ENCODE measurements around the gene CSNK2A1.
"Not testable (repeated sequence)": the region's sequence is repeated elsewhere in the genome, so short reads cannot be mapped to it uniquely, and the experiment has no call there.

The CSNK2A1 gene

GRCh38 chr20:530321-530720 is 13.3 kb downstream of the CSNK2A1 start:
- ATAC-seq (no peak), DNase-seq (ENCODE audit: low spot score in 2 of 2) (no peak)
- H3K36me3 Mint-ChIP-seq, result peaks cover 64% of the 10 kb centered on the region
- peak overlapping the region; percentile 91 for H3K27ac Mint-ChIP-seq
- peaks cover 48% of the 10 kb centered on the region for H3K4me1 Mint-ChIP-seq
- H3K4me3 Mint-ChIP-seq, result no peak overlapping the region
- peaks cover 9% of the 10 kb centered on the region for H3K9me3 Mint-ChIP-seq

DNA sequence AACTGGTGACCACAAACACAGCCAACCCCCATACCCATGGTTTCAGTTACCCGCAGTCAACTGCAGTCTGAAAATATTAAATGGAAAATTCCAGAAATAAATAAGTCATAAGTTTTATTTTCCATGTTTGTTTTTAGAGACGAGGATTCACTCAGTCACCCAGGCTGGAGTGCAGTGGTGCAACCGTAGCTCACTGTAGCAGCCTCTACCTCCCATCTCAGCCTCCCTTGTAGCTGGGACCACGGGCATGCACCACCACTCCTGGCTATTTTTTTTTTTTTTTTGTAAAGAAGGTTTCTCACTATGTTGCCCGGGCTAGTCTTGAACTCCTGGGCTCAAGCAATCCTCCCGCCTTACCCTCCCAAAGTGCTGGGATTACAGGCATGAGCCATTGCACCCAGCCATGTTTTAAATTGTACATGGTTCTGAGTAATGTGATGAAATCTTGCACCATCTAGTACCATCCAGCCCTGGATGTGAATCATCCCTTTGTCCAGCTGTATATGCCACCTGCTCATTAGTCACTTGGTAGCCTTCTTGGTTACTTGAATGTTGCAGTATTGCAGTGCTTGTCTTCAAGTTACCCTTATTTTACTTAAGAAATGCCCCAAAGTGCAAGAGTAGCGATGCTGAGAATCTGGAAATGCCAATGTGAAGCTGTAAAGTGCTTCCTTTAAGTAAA is 14.5 kb downstream of the CSNK2A1 start:
- peak; percentile 99 for ATAC-seq
- Mint-ChIP-seq H3K4me3 (no peak overlapping the region), H3K27ac (peak overlapping the region; percentile 91), H3K4me1 (peaks cover 36% of the 10 kb centered on the region), H3K9me3 (peaks cover 9% of the 10 kb centered on the region), H3K36me3 (peaks cover 77% of the 10 kb centered on the region)
- no peak for DNase-seq (ENCODE audit: low spot score in 2 of 2)

- Mint-ChIP-seq H3K4me1 (peaks cover 26% of the 10 kb centered on the region), H3K9me3 (peaks cover 9% of the 10 kb centered on the region), H3K4me3 (no peak overlapping the region), H3K27ac (no peak overlapping the region), H3K36me3 (peaks cover 82% of the 10 kb centered on the region)
- DNase-seq (ENCODE audit: low spot score in 2 of 2) (no peak), ATAC-seq (no peak)
Observed at GRCh38 chr20:527571-527886, 16.1 kb downstream of the CSNK2A1 start.

GRCh38 chr20:521860-522259 is 21.7 kb downstream of the CSNK2A1 start:
- H3K4me3 Mint-ChIP-seq, result no peak overlapping the region
- no peak overlapping the region for H3K27ac Mint-ChIP-seq
- no peak for DNase-seq (ENCODE audit: low spot score in 2 of 2)
- ATAC-seq, result no peak
- H3K36me3 Mint-ChIP-seq, result peaks cover 88% of the 10 kb centered on the region
- peaks cover 13% of the 10 kb centered on the region for H3K4me1 Mint-ChIP-seq
- H3K9me3 Mint-ChIP-seq, result peaks cover 6% of the 10 kb centered on the region

GRCh38 chr20:519999-520398 is 23.6 kb downstream of the CSNK2A1 start:
- Mint-ChIP-seq H3K4me3 (no peak overlapping the region), H3K4me1 (peaks cover 19% of the 10 kb centered on the region), H3K36me3 (peaks cover 86% of the 10 kb centered on the region), H3K9me3 (peaks cover 6% of the 10 kb centered on the region), H3K27ac (no peak overlapping the region)
- DNase-seq (ENCODE audit: low spot score in 2 of 2) (no peak), ATAC-seq (no peak)

DNA sequence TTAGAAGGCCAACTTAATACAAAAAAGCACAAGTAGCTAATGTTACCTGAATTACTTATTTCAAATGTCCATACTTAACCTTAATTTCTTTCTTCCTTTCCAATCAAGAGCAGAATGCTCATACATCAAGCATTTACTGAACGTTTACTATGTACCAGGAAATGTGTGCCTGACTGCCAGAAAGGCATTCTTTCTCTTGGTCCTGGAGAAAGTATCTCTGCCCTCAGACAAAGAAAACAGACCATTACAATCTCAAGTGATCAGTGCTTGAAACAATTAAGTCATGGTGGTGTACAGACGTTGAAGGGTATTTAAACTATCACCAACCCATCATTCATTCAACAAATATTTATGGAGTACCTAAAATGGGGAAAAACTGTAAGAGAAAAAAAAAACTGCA is 26.4 kb downstream of the CSNK2A1 start:
- peaks cover 67% of the 10 kb centered on the region for H3K36me3 Mint-ChIP-seq
- peaks cover 33% of the 10 kb centered on the region for H3K4me1 Mint-ChIP-seq
- DNase-seq (ENCODE audit: low spot score in 2 of 2) (no peak), ATAC-seq (no peak)
- no peak overlapping the region for H3K27ac Mint-ChIP-seq
- no peak overlapping the region for H3K4me3 Mint-ChIP-seq
- H3K9me3 Mint-ChIP-seq, result peaks cover 6% of the 10 kb centered on the region

DNA sequence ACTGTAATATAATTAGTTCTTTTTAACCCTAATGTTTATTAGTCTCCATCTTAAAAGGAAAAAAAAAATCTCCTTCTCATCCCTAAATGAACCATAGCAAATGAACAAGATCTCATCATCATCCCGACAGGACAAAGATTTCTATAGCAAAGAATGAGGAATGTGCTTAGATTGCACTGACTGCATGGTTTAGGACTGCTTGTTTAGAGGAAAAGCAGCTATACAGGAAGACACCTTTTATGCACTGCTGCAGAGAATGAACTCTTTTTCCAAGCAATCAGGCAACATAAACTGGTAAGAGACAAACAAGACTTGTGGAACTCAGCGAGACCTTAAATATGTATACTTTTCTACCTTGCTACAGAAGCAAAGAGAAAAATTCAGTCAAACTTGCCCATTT is 26.8 kb downstream of the CSNK2A1 start:
- no peak for DNase-seq (ENCODE audit: low spot score in 2 of 2)
- H3K4me1 Mint-ChIP-seq, result peaks cover 37% of the 10 kb centered on the region
- no peak overlapping the region for H3K4me3 Mint-ChIP-seq
- peaks cover 6% of the 10 kb centered on the region for H3K9me3 Mint-ChIP-seq
- H3K36me3 Mint-ChIP-seq, result peaks cover 63% of the 10 kb centered on the region
- no peak overlapping the region for H3K27ac Mint-ChIP-seq
- ATAC-seq, result no peak

GRCh38 chr20:515696-516095 is 27.9 kb downstream of the CSNK2A1 start:
- DNase-seq (ENCODE audit: low spot score in 2 of 2), result no peak
- H3K36me3 Mint-ChIP-seq, result peaks cover 60% of the 10 kb centered on the region
- ATAC-seq, result no peak
- H3K27ac Mint-ChIP-seq, result peak overlapping the region; percentile 14
- H3K4me3 Mint-ChIP-seq, result no peak overlapping the region
- peaks cover 6% of the 10 kb centered on the region for H3K9me3 Mint-ChIP-seq
- peaks cover 39% of the 10 kb centered on the region for H3K4me1 Mint-ChIP-seq

- no peak for DNase-seq (ENCODE audit: low spot score in 2 of 2)
- peaks cover 47% of the 10 kb centered on the region for H3K4me1 Mint-ChIP-seq
- no peak for ATAC-seq
- peaks cover 62% of the 10 kb centered on the region for H3K36me3 Mint-ChIP-seq
- no peak overlapping the region for H3K27ac Mint-ChIP-seq
- H3K4me3 Mint-ChIP-seq, result no peak overlapping the region
- no peaks in the 10 kb centered on the region for H3K9me3 Mint-ChIP-seq
Observed at GRCh38 chr20:513429-513828, 30.2 kb downstream of the CSNK2A1 start.

GRCh38 chr20:510328-511057 is 33.1 kb downstream of the CSNK2A1 start:
- not testable (repeated sequence) for H3K4me3 Mint-ChIP-seq; ATAC-seq; H3K9me3 Mint-ChIP-seq; DNase-seq (ENCODE audit: low spot score in 2 of 2)
- Mint-ChIP-seq H3K4me1 (peaks cover 28% of the 10 kb centered on the region), H3K36me3 (peaks cover 72% of the 10 kb centered on the region), H3K27ac (peak overlapping the region; percentile 32)

DNA sequence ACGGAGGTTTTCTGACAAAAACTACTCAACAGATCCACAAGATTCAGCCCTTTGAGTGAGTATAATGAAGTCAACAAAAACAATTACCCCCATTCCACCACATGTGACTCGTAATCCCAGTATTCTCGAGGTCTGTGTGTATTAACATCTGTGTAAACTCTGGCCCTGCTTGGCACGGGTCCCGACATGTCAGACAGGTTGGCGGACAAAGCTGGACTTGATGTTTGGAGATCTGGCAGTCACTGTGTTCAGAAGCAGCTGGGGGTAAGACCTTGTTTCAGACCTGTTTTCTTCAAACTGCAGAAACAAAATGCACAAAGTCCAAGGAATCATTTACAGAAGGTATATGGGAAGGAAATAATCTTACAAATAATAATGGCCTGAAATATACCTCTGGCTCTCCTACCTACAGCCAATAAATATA is 35.2 kb downstream of the CSNK2A1 start:
- H3K9me3 Mint-ChIP-seq; H3K27ac Mint-ChIP-seq; DNase-seq (ENCODE audit: low spot score in 2 of 2); H3K4me3 Mint-ChIP-seq; ATAC-seq: not testable (repeated sequence)
- Mint-ChIP-seq H3K36me3 (peaks cover 79% of the 10 kb centered on the region), H3K4me1 (peaks cover 17% of the 10 kb centered on the region)

DNA sequence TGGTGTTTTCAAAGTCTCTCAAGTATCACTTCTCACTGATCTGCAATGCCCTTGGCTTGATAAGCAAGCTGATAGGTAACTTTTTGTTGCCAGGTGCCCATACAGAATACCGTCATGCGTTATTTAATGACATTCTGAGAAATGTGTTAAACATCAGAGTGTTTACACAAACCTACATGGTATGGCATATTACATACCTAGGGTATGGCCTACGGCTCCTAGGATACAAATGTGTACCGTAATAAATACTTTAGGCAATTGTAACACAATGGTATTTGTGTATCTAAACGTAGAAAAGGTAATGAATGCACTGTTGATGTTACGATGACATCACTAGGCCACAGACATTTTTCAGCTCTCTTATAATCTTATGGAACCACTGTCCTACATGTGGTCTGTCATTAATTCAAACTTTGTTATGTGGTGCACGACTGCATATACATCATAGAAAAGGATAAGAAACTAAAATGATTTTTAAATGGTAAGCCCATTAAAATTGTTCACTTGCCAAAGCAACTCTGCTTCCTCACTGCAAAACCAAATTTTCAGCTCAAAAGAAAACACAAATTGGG is 35.7 kb downstream of the CSNK2A1 start:
- DNase-seq (ENCODE audit: low spot score in 2 of 2) (no peak), ATAC-seq (no peak)
- Mint-ChIP-seq H3K4me3 (no peak overlapping the region), H3K27ac (no peak overlapping the region), H3K4me1 (peaks cover 17% of the 10 kb centered on the region), H3K9me3 (no peaks in the 10 kb centered on the region), H3K36me3 (peaks cover 84% of the 10 kb centered on the region)

DNA sequence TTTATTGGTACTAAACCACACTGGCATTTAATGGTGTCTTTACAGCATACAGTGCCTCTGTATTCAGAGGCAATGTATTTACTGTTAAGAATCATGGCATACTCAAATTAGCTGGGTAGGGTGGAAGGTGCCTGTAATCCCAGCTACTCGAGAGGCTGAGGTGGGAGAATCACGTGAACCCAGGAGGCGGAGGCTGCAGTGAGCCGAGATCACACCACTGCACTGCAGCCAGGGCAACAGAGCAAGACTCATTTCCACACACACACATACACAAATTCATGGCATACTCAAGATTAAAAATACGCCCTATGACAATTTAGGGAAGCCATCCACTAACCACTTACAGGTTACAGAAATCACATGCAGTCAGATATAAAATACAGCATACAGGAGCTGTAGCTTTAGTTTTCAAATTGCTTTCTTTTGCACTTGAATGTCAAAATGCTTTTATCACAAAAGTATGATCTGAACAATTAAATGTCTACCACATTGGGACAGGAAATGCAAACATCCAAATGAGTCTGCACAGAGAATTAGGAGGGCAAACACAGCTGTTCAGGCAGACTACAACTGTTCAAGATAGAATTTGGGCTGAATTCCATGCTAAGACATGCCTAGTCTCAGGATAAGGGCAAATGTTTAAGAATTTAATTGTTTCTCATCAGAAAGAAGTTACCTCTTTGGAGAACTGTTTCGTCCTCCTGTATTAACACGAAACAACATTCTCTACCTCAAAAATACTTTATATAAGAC is 36.4 kb downstream of the CSNK2A1 start:
- no peaks in the 10 kb centered on the region for H3K9me3 Mint-ChIP-seq
- H3K36me3 Mint-ChIP-seq, result peaks cover 91% of the 10 kb centered on the region
- peaks cover 13% of the 10 kb centered on the region for H3K4me1 Mint-ChIP-seq
- H3K27ac Mint-ChIP-seq, result no peak overlapping the region
- no peak overlapping the region for H3K4me3 Mint-ChIP-seq
- DNase-seq (ENCODE audit: low spot score in 2 of 2) (no peak), ATAC-seq (no peak)

- Mint-ChIP-seq H3K4me3 (no peak overlapping the region), H3K4me1 (peaks cover 3% of the 10 kb centered on the region), H3K36me3 (peaks cover 98% of the 10 kb centered on the region), H3K9me3 (no peaks in the 10 kb centered on the region), H3K27ac (no peak overlapping the region)
- DNase-seq (ENCODE audit: low spot score in 2 of 2) (no peak), ATAC-seq (no peak)
Observed at GRCh38 chr20:504632-505075, 38.9 kb downstream of the CSNK2A1 start.

GRCh38 chr20:503048-503737 is 40.4 kb downstream of the CSNK2A1 start:
- DNase-seq (ENCODE audit: low spot score in 2 of 2) (no peak), ATAC-seq (no peak)
- H3K36me3 Mint-ChIP-seq, result peaks cover 100% of the 10 kb centered on the region
- no peaks in the 10 kb centered on the region for H3K4me1 Mint-ChIP-seq
- H3K9me3 Mint-ChIP-seq, result no peaks in the 10 kb centered on the region
- no peak overlapping the region for H3K27ac Mint-ChIP-seq
- H3K4me3 Mint-ChIP-seq, result no peak overlapping the region

Data from stimulated activated effector memory CD8-positive, alpha-beta T cell treated with anti-CD3 and anti-CD28 coated beads, Interleukin-12 subunit alpha, Interleukin-12 subunit beta, amount 100 ng/mL, for 72 hours (primary cell).